NAMALWA (cell line): ENCODE results near the gene PAQR4.

Source experiments
- DNase-seq: peaks from one replicate; pipeline ENCODE4 v3.0.0-alpha.2; 2015; ENCODE audit warnings: low spot score

PAQR4 gene

GRCh38 chr16:3007957-3008689 is 39.0 kb downstream of the PAQR4 start:
- DNase-seq: no peak

DNA sequence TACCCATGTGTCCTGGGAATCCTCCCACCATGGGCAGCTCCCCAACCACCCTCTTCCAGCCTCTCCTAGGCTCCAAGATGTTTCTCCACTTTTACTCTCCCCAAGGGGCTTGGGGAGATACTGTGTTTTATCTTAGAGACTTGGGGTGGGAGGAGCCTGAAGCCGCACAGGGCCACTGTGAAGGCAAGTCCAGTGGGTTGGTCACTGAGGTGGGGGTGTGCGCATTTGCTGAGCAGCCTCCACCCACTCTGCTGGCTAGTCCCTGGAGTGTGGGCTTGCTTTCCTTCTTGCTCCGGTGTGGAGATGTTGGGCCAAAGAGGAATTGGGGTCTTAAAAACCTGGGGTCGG is 39.5 kb downstream of the PAQR4 start:
- DNase-seq: no peak

DNA sequence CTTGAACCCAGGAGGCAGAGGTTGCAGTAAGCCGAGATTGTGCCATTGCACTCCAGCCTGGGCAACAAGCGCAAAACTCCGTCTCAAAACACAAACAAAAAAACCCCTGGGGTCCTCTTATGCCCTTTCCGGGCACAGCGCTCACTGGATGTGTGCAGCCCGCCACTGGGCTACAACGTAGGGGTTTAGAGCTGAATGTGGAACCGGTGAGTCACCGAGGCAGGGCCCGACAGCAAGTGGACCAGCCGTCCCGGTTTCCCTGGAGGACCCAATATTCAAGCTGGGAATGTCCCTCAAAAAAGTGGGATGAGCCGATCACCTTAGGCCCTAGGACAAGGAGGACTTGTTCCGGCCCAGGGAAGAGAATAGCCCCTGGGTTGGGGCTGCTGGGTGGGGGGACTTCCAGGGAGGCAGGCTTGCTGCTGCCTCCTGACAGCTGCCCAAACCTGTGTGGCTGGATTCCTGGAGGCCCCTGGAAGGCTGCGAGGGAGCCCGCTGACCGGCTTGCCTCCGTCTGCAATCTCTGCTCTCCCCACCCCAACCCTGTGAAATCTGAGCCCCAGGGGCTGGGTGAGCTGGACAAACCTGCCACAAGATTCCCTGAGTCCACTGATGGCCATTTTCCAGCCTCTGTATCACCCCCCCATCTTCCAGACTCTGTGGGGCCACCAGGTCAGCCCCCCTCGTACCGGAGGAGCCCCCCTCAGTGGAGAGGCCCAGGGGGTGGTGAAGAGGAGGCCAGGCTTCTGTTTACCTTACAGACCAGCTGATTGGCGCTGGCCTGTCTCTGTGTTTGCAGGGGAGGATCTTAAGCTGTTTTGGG is 40.6 kb downstream of the PAQR4 start:
- DNase-seq: no peak

- DNase-seq: no peak
These were observed 41.4 kb downstream of the PAQR4 start for GRCh38 chr16:3010510-3010909.

- DNase-seq: no peak
These were observed 43.1 kb downstream of the PAQR4 start for GRCh38 chr16:3012246-3012645.

GRCh38 chr16:3012828-3013420 is 43.8 kb downstream of the PAQR4 start, which contains the start of gene CLDN9:
Gene CLDN9, plus strand, starts transcription at chr16:3012923. Its CDS starts 440 bp downstream, at chr16:3013363.
- DNase-seq: no peak

DNA sequence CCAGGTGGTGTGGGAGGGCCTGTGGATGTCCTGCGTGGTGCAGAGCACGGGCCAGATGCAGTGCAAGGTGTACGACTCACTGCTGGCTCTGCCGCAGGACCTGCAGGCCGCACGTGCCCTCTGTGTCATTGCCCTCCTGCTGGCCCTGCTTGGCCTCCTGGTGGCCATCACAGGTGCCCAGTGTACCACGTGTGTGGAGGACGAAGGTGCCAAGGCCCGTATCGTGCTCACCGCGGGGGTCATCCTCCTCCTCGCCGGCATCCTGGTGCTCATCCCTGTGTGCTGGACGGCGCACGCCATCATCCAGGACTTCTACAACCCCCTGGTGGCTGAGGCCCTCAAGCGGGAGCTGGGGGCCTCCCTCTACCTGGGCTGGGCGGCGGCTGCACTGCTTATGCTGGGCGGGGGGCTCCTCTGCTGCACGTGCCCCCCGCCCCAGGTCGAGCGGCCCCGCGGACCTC is 44.4 kb downstream of the PAQR4 start:
- DNase-seq: no peak

DNA sequence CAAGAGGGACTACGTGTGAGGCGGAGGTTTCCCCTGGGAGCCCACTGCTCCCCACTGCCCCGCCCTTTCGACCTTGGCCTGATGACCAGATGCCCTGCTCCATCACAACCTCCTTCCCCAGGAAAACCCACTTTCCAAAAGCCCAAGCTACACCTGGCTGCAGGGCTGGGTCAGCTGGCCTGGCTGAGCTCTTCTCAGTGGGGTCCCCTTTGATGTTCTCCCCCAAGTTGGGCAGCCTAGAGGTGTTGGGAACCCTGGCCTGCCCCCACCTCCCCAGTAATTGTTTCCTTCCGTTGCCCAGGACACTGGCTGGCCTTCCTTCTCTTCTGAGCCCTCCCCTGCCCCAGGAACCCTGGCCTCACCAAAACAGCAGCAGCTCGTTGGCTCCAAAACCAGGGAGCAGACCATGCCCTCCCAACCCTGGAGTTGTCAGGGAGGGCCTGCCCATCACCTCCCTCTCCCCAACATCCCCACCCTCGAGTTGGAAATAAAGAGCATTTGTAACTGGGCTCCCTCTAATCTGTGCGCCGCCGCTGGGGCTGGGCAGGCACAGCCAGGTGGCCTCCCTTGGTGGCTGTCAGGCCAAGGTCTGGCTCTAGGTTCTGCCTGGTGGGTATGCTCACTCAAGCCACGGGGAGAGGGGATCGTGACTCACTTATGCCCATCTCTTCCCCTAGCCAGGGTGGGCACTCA is 45.0 kb downstream of the PAQR4 start:
- no peak for DNase-seq

DNA sequence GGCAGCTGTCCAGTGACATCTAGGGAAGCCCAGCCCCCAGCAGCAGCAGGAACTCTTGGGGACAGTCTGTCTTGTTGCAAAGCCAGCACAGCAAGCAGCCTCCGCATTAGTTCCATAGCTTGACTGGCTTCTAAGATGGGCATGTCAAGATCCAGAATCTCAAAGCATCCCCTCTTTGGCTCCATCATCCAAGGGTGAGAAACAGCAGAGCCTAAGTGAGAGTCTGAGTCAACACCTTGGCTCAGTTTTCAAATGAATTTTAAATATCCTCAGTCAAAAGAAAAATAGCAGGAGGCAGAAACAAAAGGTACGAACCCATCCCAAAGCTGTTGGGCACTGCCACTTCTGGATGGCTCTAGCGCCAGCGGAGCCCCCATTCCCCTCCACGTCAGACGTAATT is 45.8 kb downstream of the PAQR4 start:
- DNase-seq: no peak

DNA sequence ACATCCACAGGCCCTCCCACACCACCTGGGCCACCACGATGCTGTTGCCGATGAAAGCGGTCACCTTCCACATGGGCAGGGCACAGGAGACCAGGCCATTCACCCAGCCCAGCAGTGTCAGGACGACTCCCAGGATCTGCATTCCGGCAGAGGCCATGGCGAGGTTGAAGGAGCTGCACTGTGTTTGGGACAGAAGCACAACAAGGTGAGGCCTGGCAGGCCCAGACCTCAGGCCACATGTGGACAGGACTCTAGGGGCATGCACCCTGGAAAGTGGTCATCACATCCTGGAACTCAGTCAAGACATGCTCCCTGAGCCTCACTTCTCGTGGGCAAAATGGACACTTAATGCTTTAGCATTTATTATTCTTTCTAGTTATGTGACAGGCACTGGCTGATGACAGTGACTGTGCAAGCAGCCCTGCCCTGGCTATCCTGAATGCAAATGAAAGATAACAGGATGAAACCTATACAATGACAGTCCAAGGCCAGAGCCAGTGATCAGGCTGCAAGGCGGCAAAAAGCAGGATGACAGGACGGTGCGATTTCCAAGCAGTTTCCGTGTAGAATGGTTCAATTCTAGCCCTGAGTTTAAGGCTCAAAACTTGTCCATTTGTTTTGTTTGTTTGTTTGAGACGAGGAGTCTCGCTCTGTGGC is 46.8 kb downstream of the PAQR4 start:
- no peak for DNase-seq

GRCh38 chr16:3017344-3017743 is 48.2 kb downstream of the PAQR4 start:
- DNase-seq: no peak

- DNase-seq: peak; percentile 53
These were observed 48.8 kb downstream of the PAQR4 start, which contains the start of gene CLDN6 for GRCh38 chr16:3017794-3018506. Gene CLDN6, minus strand, starts transcription at chr16:3018183. Its CDS starts 2,162 bp downstream, at chr16:3016021.

DNA sequence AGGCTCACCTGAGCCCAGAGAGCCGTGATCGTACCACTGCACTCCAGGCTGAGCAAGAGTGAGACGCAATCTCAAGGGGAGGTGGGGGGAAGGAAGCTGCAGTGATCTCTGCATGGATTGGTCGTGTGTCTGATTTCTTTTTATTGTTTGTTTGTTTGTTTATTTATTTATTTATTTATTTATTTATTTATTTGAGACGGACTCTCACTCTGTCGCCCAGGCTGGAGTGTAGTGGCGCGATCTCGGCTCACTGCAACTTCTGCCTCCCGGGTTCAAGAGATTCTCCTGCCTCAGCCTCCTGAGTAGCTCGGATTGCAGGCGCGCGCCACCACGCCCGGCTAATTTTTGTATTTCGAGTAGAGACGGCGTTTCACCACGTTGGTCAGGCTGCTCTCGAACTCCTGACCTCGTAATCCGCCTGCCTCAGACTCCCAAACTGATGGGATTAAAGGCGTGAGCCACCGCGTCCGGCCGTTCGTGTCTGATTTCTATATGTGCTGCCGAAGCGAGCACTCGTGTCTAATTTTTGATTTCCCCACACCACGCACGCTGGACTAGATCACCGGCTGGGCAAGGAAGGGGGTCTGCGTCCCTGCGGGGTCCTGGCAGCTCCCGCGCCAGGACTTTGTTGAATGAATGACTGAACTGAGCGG is 50.6 kb downstream of the PAQR4 start:
- DNase-seq: no peak

GRCh38 chr16:3020247-3020603 is 51.1 kb downstream of the PAQR4 start, which contains the start of gene TNFRSF12A:
Gene TNFRSF12A, plus strand, starts transcription at chr16:3020368. Its CDS starts 30 bp downstream, at chr16:3020398.
- DNase-seq: peak; percentile 83

- peak; percentile 66 for DNase-seq
These were observed 51.7 kb downstream of the PAQR4 start for GRCh38 chr16:3020604-3021448.

- DNase-seq: peak; percentile 86
These were observed 52.5 kb downstream of the PAQR4 start for GRCh38 chr16:3021449-3022207.

GRCh38 chr16:3022208-3022683 is 53.1 kb downstream of the PAQR4 start:
- no peak for DNase-seq

- no peak for DNase-seq
These were observed 53.7 kb downstream of the PAQR4 start for GRCh38 chr16:3022684-3023414.
